GM19239 (cell line): Measurements from ENCODE around the gene SOCS6.
A peak's percentile ranks its signal among the peaks of the same experiment; 100 is the strongest.
"Not testable (repeated sequence)": the region's sequence is repeated elsewhere in the genome, so short reads cannot be mapped to it uniquely, and the experiment has no call there.

Source experiments
- DNase-seq: peaks from one replicate; pipeline ENCODE4 v3.0.0; 2011; ENCODE audit warnings: low spot score; ENCODE audit not compliant: insufficient read length
- FAIRE-seq: peaks from 2 replicates; lab custom pipeline; 2011; peaks lifted over from hg19 to GRCh38; lab: Jason Lieb, UNC

The SOCS6 gene

GRCh38 chr18:70288851-70289328 is at the start of gene SOCS6:
Gene SOCS6, plus strand, starts transcription at chr18:70289045. Its CDS starts 35,624 bp downstream, at chr18:70324669.
- FAIRE-seq (no peak), DNase-seq (peak; percentile 85)

- FAIRE-seq (no peak), DNase-seq (no peak)
These were observed 45.5 kb upstream of the SOCS6 start for GRCh38 chr18:70243131-70243929.

- no peak for DNase-seq
- FAIRE-seq = no peak
These were observed 42.8 kb upstream of the SOCS6 start for GRCh38 chr18:70246061-70246466.

GRCh38 chr18:70249118-70249517 is 39.7 kb upstream of the SOCS6 start:
- DNase-seq = no peak
- no peak for FAIRE-seq

- not testable (repeated sequence) for DNase-seq, FAIRE-seq
These were observed 39.0 kb upstream of the SOCS6 start for GRCh38 chr18:70249861-70250260.

GRCh38 chr18:70250781-70251180 is 38.1 kb upstream of the SOCS6 start:
- FAIRE-seq (no peak), DNase-seq (no peak)

- no peak for FAIRE-seq
- no peak for DNase-seq
These were observed 32.7 kb upstream of the SOCS6 start for GRCh38 chr18:70256184-70256583.

- no peak for FAIRE-seq
- no peak for DNase-seq
These were observed 31.9 kb upstream of the SOCS6 start for GRCh38 chr18:70256994-70257393.

GRCh38 chr18:70258243-70258642 is 30.6 kb upstream of the SOCS6 start:
- DNase-seq (no peak), FAIRE-seq (no peak)

GRCh38 chr18:70260683-70261082 is 28.2 kb upstream of the SOCS6 start:
- FAIRE-seq = no peak

GRCh38 chr18:70261141-70261788 is 27.6 kb upstream of the SOCS6 start:
- DNase-seq (no peak), FAIRE-seq (no peak)

More at GRCh38 chr18:70260683-70261082, 28.2 kb upstream of the SOCS6 start:
- no peak for DNase-seq

GRCh38 chr18:70263336-70263735 is 25.5 kb upstream of the SOCS6 start:
- DNase-seq (no peak), FAIRE-seq (no peak)

- DNase-seq (no peak), FAIRE-seq (no peak)
These were observed 17.1 kb upstream of the SOCS6 start for GRCh38 chr18:70271742-70272141.

- no peak for DNase-seq
- no peak for FAIRE-seq
These were observed 15.8 kb upstream of the SOCS6 start for GRCh38 chr18:70273021-70273420.

GRCh38 chr18:70276416-70277191 is 12.2 kb upstream of the SOCS6 start:
- no peak for FAIRE-seq
- no peak for DNase-seq

GRCh38 chr18:70279470-70279869 is 9.4 kb upstream of the SOCS6 start:
- DNase-seq = no peak
- no peak for FAIRE-seq

- DNase-seq = no peak
- no peak for FAIRE-seq
These were observed 8.6 kb upstream of the SOCS6 start for GRCh38 chr18:70280007-70280925.

GRCh38 chr18:70284976-70285620 is 3.7 kb upstream of the SOCS6 start:
- no peak for FAIRE-seq
- no peak for DNase-seq

- FAIRE-seq (no peak), DNase-seq (no peak)
These were observed 1.1 kb upstream of the SOCS6 start for GRCh38 chr18:70287731-70288130.
